HUES6 (cell line): ENCODE measurements around the gene EPHB1.

ENCODE experiments used
- H3K27ac ChIP-seq: 2 replicates; pipeline ENCODE4 v1.7.0; 2013; ENCODE audit warnings: low read depth, mild to moderate bottlenecking, low read length, inconsistent platforms
- H3K27me3 ChIP-seq: 2 replicates; pipeline ENCODE4 v1.6.1; 2013; ENCODE audit warnings: low read length; ENCODE audit not compliant: control insufficient read depth, insufficient read depth
- H3K36me3 ChIP-seq: 2 replicates; pipeline ENCODE4 v1.6.1; 2013; ENCODE audit warnings: low read length; ENCODE audit not compliant: control insufficient read depth, insufficient read depth
- H3K4me1 ChIP-seq: 2 replicates; pipeline ENCODE4 v1.6.1; 2013; ENCODE audit warnings: low read length; ENCODE audit not compliant: control insufficient read depth, insufficient read depth
- H3K4me3 ChIP-seq: 2 replicates; pipeline ENCODE4 v1.5.1; 2013; ENCODE audit warnings: low read depth, low read length
- H3K9ac ChIP-seq: one replicate; pipeline ENCODE4 v1.6.1; 2013; ENCODE audit warnings: mild to moderate bottlenecking, low read length
- H3K9me3 ChIP-seq: 2 replicates; pipeline ENCODE4 v1.6.1; 2013; ENCODE audit warnings: low read depth, low read length; ENCODE audit not compliant: control insufficient read depth, insufficient read depth

Gene EPHB1

DNA sequence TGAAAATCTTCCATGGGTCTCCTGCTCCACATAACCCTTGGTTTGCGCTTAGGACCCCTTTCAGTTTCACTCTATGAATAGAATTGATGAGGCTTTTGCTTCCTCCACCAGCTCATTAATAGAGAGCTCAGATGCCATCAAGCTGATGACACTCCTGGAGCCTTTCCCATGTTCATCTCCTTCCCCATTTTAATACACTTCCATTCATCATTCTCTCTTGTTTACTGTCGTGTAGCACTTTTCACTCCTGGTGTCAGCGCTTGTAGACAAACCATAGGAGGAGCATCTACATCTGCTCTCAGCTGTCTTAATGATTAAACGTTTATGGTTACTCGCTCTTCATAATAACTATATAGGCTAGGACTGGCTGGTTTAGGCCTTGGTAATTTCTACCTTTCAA, 363.5 kb downstream of the EPHB1 start:
- Histone ChIP-seq H3K4me1 (peaks cover 20% of the 10 kb centered on the region), H3K27ac (no peak overlapping the region), H3K9me3 (no peaks in the 10 kb centered on the region), H3K36me3 (no peaks in the 10 kb centered on the region), H3K9ac (no peak overlapping the region), H3K4me3 (no peak overlapping the region), H3K27me3 (no peaks in the 10 kb centered on the region)

DNA sequence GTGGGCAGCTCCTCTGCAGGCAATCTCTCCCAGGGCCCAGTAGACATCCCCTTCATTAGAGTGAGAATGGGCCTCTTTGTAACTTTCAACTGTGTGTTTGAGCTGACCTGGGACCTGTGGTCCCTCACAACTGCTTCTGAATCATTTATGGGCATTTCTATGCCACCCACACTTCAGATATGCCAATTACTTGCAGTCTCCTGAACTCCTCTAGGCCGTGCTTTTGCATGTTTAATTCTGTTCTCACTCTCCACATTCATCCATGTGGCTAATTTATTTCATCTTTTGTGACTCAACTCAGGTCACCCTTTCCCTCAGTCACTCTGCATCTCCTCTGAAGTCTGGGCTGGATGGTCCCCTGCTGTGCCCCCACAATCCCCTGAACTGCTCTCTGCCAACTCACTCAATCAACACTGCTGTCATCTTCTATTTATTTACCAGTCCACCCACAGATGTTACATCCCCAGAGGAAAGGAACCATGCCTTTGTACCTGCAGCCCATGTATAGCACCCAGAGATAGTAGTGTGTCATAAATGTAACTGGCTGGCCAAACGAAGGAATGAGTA, 364.7 kb downstream of the EPHB1 start:
- Histone ChIP-seq H3K36me3 (no peaks in the 10 kb centered on the region), H3K9ac (no peak overlapping the region), H3K4me3 (no peak overlapping the region), H3K4me1 (peaks cover 20% of the 10 kb centered on the region), H3K27me3 (no peaks in the 10 kb centered on the region), H3K9me3 (no peaks in the 10 kb centered on the region), H3K27ac (no peak overlapping the region)

DNA sequence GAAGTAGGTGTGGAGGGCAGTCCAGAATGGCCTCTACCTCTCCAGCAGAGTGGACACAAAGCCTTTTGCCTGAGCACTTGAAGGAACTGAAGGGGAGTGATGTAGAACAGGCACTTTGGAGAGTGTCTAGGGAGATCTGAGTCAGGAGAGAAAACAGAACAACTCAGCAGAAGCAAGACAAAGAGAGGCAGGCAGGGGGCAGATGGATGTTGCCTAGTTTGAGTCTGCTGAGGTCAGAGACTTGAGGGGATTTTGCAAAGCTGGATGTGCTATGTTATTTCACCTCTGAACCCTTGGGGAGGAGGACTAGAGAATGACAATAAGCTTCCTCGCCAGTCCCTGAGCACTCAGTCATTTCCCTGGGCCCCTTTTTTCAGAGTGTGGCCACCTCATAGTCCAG, 366.4 kb downstream of the EPHB1 start:
- peak overlapping the region; percentile 11 for H3K9ac ChIP-seq

DNA sequence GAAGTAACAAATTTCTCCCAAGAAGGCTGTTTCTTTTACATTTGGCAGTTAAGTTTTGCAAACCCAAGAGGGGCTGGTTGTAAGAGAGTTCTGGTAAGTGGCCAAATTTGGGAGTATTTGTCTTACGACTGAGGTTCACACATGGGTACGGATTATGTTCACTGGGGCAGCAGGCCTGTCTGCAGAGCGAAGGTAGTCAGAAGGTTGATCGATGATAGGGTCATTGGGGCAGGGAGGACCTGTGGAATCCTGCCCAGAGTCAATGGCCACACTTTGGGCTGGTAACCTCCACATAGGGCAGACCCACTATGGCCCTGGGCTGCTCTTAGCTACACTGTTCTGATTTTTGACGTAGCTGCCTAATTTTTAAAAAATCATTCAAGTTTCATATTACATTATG, 368.6 kb downstream of the EPHB1 start:
- no peak overlapping the region for H3K4me3 ChIP-seq
- peaks cover 25% of the 10 kb centered on the region for H3K4me1 ChIP-seq

More for the DNA sequence above, 366.4 kb downstream of the EPHB1 start:
- no peaks in the 10 kb centered on the region for H3K9me3 ChIP-seq
- no peak overlapping the region for H3K27ac ChIP-seq
- H3K4me1 ChIP-seq = peaks cover 20% of the 10 kb centered on the region
- H3K4me3 ChIP-seq = no peak overlapping the region
- no peaks in the 10 kb centered on the region for H3K27me3 ChIP-seq
- H3K36me3 ChIP-seq = no peaks in the 10 kb centered on the region

DNA sequence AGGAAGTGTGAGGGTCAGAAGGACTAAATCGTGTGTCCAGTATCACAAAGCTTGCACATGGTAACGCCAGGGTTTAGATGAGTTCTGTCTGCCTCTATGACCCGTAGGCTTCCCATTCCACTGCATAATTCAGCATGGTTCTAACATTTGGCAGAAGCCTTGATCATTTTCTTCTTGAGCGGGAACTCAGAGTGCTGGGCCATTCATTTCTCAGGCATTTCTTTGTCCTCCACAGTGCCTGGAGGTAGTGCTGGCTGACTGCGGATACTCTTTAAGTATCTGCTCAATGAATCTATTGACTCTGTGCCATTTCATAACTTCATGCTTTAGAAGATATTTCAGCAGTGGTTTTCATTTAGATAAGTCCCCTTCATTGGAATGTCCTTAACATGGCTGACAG, 370.2 kb downstream of the EPHB1 start:
- Histone ChIP-seq H3K4me1 (peaks cover 25% of the 10 kb centered on the region), H3K36me3 (no peaks in the 10 kb centered on the region), H3K27me3 (no peaks in the 10 kb centered on the region), H3K4me3 (no peak overlapping the region), H3K9ac (no peak overlapping the region), H3K27ac (no peak overlapping the region), H3K9me3 (no peaks in the 10 kb centered on the region)

More for the DNA sequence above, 368.6 kb downstream of the EPHB1 start:
- H3K36me3 ChIP-seq = no peaks in the 10 kb centered on the region
- H3K9me3 ChIP-seq = no peaks in the 10 kb centered on the region
- no peaks in the 10 kb centered on the region for H3K27me3 ChIP-seq
- H3K9ac ChIP-seq = no peak overlapping the region
- H3K27ac ChIP-seq = no peak overlapping the region

DNA sequence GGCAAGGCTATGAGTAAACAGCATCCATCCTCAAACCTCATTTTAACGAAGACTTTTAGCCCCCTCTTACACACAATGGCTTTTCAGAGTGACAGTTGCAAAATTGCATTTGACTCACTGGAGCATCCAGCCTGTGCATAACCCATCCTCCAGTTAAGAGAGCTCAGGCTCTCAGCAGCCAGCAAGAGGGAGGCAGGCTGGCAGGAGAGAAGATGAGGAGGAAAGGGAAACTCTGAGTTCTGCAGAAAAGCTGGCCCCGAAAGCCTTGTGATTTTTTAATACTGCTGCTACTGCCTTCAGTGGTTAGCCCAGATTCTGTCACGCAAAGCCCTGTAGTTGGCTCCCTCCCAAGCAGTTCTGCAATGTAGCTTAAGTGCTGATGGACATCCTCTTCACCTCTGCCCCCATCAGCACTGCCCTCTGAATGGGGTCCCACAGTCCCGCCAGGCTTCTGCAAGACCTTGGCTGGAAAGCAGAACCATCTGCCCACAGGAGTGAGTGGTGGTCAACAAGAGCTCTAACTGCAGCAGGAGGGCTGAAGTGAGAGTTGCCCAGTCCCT, 371.3 kb downstream of the EPHB1 start:
- Histone ChIP-seq H3K9ac (no peak overlapping the region), H3K27ac (no peak overlapping the region), H3K9me3 (no peaks in the 10 kb centered on the region), H3K4me1 (peaks cover 27% of the 10 kb centered on the region), H3K27me3 (no peaks in the 10 kb centered on the region), H3K4me3 (no peak overlapping the region), H3K36me3 (no peaks in the 10 kb centered on the region)

DNA sequence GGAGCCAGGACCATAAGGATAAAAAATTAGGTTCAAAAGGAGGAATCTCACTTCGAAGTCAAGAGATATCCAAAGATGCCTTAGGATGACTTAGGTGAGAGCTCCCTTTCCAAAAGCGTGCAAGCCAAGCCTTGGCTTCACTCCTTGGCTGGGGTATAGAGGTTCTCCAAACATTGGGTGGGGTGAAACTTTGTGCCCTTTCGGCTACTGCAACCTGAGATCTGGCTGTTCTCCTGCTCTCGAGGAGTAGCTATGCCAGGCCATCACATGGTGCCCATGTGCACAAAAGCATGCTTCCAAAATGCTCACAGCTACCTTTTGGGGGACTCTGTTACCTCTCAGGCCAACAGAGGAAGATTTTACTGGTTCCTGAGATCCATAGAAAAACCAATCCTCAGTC, 373.8 kb downstream of the EPHB1 start:
- Histone ChIP-seq H3K9ac (no peak overlapping the region), H3K4me1 (peaks cover 30% of the 10 kb centered on the region), H3K9me3 (no peaks in the 10 kb centered on the region), H3K27ac (no peak overlapping the region), H3K4me3 (no peak overlapping the region), H3K36me3 (no peaks in the 10 kb centered on the region), H3K27me3 (no peaks in the 10 kb centered on the region)

DNA sequence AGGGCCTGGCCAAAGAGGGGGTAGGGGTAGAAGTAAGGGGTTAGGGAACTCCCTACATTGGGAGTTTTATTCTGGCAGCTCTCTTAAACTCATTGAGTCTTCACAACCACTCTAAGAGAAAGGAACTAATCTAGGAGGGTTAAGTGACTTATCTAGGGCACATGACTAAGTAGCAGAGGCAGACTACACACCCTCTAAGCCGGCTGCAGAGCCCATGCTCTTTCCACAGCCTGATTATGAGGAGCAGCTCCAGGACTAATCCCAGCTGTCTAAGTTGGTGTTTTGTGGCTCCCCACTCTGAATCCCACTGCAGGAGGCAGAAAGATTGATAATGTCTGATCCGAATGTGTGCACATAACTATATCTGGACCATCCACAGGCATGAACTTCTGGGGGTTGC, 374.6 kb downstream of the EPHB1 start:
- Histone ChIP-seq H3K4me3 (no peak overlapping the region), H3K27ac (no peak overlapping the region), H3K36me3 (no peaks in the 10 kb centered on the region), H3K4me1 (peaks cover 30% of the 10 kb centered on the region), H3K9ac (no peak overlapping the region), H3K27me3 (no peaks in the 10 kb centered on the region), H3K9me3 (no peaks in the 10 kb centered on the region)

DNA sequence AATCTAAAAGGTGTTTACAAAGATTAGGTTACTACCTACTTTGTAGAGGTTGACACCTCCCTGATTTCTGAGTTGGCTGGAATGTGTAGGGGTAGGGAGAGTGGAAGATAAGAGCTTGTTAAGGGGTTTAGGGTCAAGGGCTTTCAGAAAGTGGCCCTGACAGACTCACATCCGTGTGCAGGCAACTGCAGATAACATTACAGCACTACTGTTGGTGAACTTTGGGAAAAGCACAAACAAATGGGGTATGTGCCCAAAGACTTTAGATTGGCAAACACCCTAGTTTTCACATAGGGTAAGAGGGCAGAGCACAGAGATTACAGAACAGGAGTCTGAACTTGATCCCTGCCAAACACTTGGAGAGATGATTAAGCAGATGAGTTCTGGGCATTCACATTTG, 375.7 kb downstream of the EPHB1 start:
- Histone ChIP-seq H3K9me3 (no peaks in the 10 kb centered on the region), H3K4me3 (no peak overlapping the region), H3K27me3 (no peaks in the 10 kb centered on the region), H3K4me1 (peaks cover 30% of the 10 kb centered on the region), H3K27ac (no peak overlapping the region), H3K9ac (no peak overlapping the region), H3K36me3 (no peaks in the 10 kb centered on the region)

DNA sequence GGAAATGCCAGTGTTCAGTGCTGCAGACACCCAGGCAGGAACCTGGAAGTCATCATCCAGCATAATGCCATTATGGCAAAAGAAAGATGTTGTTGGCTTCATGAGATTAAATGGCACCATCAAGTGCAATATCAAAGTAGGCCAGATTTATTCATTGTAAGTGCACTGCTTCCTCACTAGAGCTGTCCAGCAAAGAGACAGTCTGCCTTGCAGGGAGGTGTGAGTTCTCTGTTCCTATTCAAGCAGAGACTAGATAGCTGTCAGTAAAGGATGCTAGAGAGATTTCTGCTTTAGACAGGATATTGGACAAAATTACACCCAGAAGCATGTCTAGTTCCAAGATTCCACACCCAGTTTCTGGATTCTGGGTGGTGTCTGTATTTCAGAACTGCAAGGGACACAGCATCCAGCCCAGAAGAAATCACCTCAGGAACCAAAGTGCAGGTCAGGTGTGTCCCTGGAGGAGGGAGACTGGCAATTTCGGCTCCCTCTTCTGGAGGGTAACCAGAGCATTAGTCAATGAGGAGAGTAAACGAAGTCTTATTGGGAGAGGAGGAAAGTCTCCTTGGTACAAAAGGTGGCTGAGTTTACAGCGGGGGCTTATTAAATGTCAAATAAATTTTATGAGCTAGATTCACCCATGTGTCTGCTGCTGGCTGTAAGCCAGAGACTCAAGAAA, 377.3 kb downstream of the EPHB1 start:
- Histone ChIP-seq H3K4me1 (peaks cover 30% of the 10 kb centered on the region), H3K36me3 (no peaks in the 10 kb centered on the region), H3K9me3 (no peaks in the 10 kb centered on the region), H3K9ac (no peak overlapping the region), H3K27me3 (no peaks in the 10 kb centered on the region; the same call in 1 of the 2 replicates), H3K4me3 (no peak overlapping the region), H3K27ac (no peak overlapping the region)

DNA sequence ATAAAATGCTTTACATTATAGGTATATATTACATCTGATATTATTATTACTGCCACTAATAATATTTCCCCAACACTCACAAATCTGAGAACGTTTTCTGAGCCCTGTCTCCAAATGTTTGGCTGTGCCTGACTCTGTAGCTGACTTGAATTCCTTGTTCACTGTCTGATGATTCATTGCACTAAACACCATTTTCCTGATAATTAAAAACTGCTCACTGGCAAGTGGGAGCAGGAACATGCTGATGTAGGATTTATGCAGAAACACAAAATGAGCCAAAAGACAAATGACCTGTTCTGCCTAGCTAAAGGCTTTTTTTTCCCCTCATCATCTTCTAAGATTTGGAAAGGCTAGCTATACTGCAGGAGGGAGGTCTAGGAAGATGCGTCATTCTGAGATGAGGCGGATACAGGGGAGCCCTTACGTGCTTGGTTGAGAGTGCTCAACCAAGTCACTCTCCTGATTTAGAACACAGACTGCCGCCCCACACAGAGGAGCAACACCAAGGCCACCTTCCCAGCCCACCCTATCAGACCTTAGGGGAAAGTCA, 380.7 kb downstream of the EPHB1 start:
- no peak overlapping the region for H3K9ac ChIP-seq
- no peaks in the 10 kb centered on the region; the same call in 1 of the 2 replicates for H3K27me3 ChIP-seq
- H3K9me3 ChIP-seq = no peaks in the 10 kb centered on the region
- H3K36me3 ChIP-seq = no peaks in the 10 kb centered on the region
- no peak overlapping the region for H3K4me3 ChIP-seq
- peaks cover 13% of the 10 kb centered on the region for H3K4me1 ChIP-seq
- H3K27ac ChIP-seq = no peak overlapping the region
